IMR-90 (cell line): ENCODE results near the gene CYSRT1. TPM values are rescaled to one million over a fixed set of nuclear protein-coding genes. Genes with fewer than 3 reads are reported as not detected.

Experiments
- ATAC-seq: fragments of 200-7000 bp; cut with Tn5 transposase; 2 replicates; pipeline ENCODE4 v1.9.1; 2020; ENCODE audit warnings: low read depth, mild to moderate bottlenecking, moderate library complexity
- BruUV-seq: library from RNA; stranded (reverse); fragments of 400-500 nt; replicated peaks from 2 replicates; lab custom pipeline; 2021; lab: Mats Ljungman, UMichigan
- CTCF ChIA-PET: fragments of 300-600 bp; formaldehyde crosslinking; extraction: SDS; loops from one replicate; lab custom pipeline; 2021; ENCODE audit warnings: antibody characterized with exemption; lab: Yijun Ruan, JAX
- POLR2A ChIA-PET: fragments of 300-600 bp; sonication (Branson Sonifier 250); formaldehyde crosslinking; loops from one replicate; lab custom pipeline; 2022; ENCODE audit warnings: antibody characterized with exemption; ENCODE audit not compliant: unreplicated experiment; lab: Charles Lee
- DNase-seq: peaks from one replicate; pipeline ENCODE4 v3.0.0; 2013
- H2AFZ ChIP-seq: replicated peaks from 2 replicates; pipeline ENCODE3; 2013; ENCODE audit warnings: low read length, mild to moderate bottlenecking; ENCODE audit not compliant: poor library complexity
- H2AK5ac ChIP-seq: 2 replicates; pipeline ENCODE4 v1.6.1; 2013; ENCODE audit warnings: low read depth, low read length, inconsistent platforms
- H2AK9ac ChIP-seq: replicated peaks from 2 replicates; pipeline ENCODE3; 2013; ENCODE audit warnings: mild to moderate bottlenecking, low read depth, low read length, moderate library complexity; ENCODE audit not compliant: poor library complexity
- H2BK120ac ChIP-seq: 2 replicates; pipeline ENCODE4 v1.6.1; 2013; ENCODE audit warnings: low read depth, low read length, inconsistent platforms
- H2BK15ac ChIP-seq: 3 replicates; pipeline ENCODE4 v1.6.1; 2013; ENCODE audit warnings: low read depth, low read length, inconsistent platforms
- H2BK20ac ChIP-seq: 2 replicates; pipeline ENCODE4 v1.6.1; 2013; ENCODE audit warnings: low read depth, mild to moderate bottlenecking, inconsistent platforms, low read length, moderate library complexity
- H2BK5ac ChIP-seq: 2 replicates; pipeline ENCODE4 v1.6.1; 2013; ENCODE audit warnings: mild to moderate bottlenecking, low read depth, low read length, inconsistent platforms; ENCODE audit not compliant: poor library complexity, severe bottlenecking
- H3K14ac ChIP-seq: replicated peaks from 2 replicates; pipeline ENCODE4 v1.6.1; 2013; ENCODE audit warnings: low read depth, low read length, inconsistent platforms
- H3K18ac ChIP-seq: 2 replicates; pipeline ENCODE4 v1.6.1; 2013; ENCODE audit warnings: low read depth, low read length, control low read depth
- H3K23ac ChIP-seq: 2 replicates; pipeline ENCODE4 v1.6.1; 2013; ENCODE audit warnings: low read depth, low read length, inconsistent platforms
- H3K27ac ChIP-seq: 2 replicates; pipeline ENCODE4 v1.5.1; 2013; ENCODE audit warnings: mild to moderate bottlenecking, control low read depth, low read length; ENCODE audit not compliant: insufficient read depth
- H3K27me3 ChIP-seq: 2 replicates; pipeline ENCODE4 v1.6.1; 2013; ENCODE audit warnings: low read length; ENCODE audit not compliant: control insufficient read depth, insufficient read depth
- H3K36me3 ChIP-seq: 2 replicates; pipeline ENCODE4 v1.6.1; 2013; ENCODE audit warnings: low read length, mixed read lengths; ENCODE audit not compliant: control insufficient read depth, insufficient read depth
- H3K4ac ChIP-seq: 2 replicates; pipeline ENCODE4 v1.6.1; 2013; ENCODE audit warnings: low read depth, low read length, inconsistent platforms
- H3K4me1 ChIP-seq: 2 replicates; pipeline ENCODE4 v1.6.1; 2013; ENCODE audit warnings: low read length, mixed read lengths; ENCODE audit not compliant: control insufficient read depth, insufficient read depth
- H3K4me2 ChIP-seq: 2 replicates; pipeline ENCODE4 v1.6.1; 2013; ENCODE audit warnings: low read depth, mild to moderate bottlenecking, control low read depth, low read length, moderate library complexity
- H3K4me3 ChIP-seq: 2 replicates; pipeline ENCODE4 v1.5.1; 2013; ENCODE audit warnings: low read depth, mild to moderate bottlenecking, control low read depth, low read length, moderate library complexity; ENCODE audit not compliant: insufficient read depth
- H3K56ac ChIP-seq: 2 replicates; pipeline ENCODE4 v1.6.1; 2013; ENCODE audit warnings: low read length, inconsistent platforms; ENCODE audit not compliant: insufficient read depth; ENCODE audit errors: extremely low read depth
- H3K79me1 ChIP-seq, 2 experiments: 2 replicates each; pipeline ENCODE4 v1.6.1; 2013; ENCODE audit warnings: low read length in 2 of 2, inconsistent platforms in 1 of 2, low read depth in 1 of 2
- H3K9ac ChIP-seq: 2 replicates; pipeline ENCODE4 v1.6.1; 2013; ENCODE audit warnings: low read depth, low read length, control low read depth
- H3K9me1 ChIP-seq: 2 replicates; pipeline ENCODE4 v1.6.1; 2013; ENCODE audit warnings: low read length, inconsistent platforms; ENCODE audit not compliant: insufficient read depth
- H3K9me3 ChIP-seq: 2 replicates; pipeline ENCODE4 v1.6.1; 2013; ENCODE audit warnings: low read length; ENCODE audit not compliant: control insufficient read depth, insufficient read depth
- H4K20me1 ChIP-seq: 2 replicates; pipeline ENCODE4 v1.6.1; 2013; ENCODE audit warnings: low read length, inconsistent platforms; ENCODE audit not compliant: insufficient read depth
- H4K5ac ChIP-seq: 2 replicates; pipeline ENCODE4 v1.6.1; 2013; ENCODE audit warnings: mild to moderate bottlenecking, low read depth, low read length, control low read depth
- H4K8ac ChIP-seq, 2 experiments: 2 replicates each; pipeline ENCODE4 v1.6.1; 2013; ENCODE audit warnings: low read depth in 2 of 2, low read length in 2 of 2, control low read depth in 1 of 2, inconsistent platforms in 1 of 2
- H4K91ac ChIP-seq: 2 replicates; pipeline ENCODE4 v1.6.1; 2013; ENCODE audit warnings: low read depth, low read length, inconsistent platforms; ENCODE audit not compliant: insufficient read depth
- FOS ChIP-seq: fragments of 150-350 bp; IDR thresholded peaks from 2 replicates; pipeline ENCODE4 v1.6.1; 2016; ENCODE audit warnings: low read depth, low read length
- WGBS, 2 experiments: methylation state at CpG; one replicate each; pipeline versions ENCODE4 v1.1.5 to v1.1.7; 2013; ENCODE audit warnings: missing lambda C conversion rate in 2 of 2; ENCODE audit not compliant: insufficient read length in 1 of 2; ENCODE audit errors: extremely low coverage in 2 of 2; 5-methylcytosine and 5-hydroxymethylcytosine counted together
- dilution Hi-C: fragments of 300-500 bp; cut with HindIII; formaldehyde crosslinking; loops from one replicate; pipeline ENCODE4 v1.14.3; 2018; ENCODE audit warnings: low sequenced_read_pairs; ENCODE audit not compliant: unreplicated experiment
- in situ Hi-C: fragments of 300-500 bp; cut with MboI; formaldehyde crosslinking; loops from 3 replicates; pipeline ENCODE4 v1.14.3; 2019; ENCODE audit warnings: low sequenced_read_pairs, inconsistent platforms, mixed read lengths
- intact Hi-C: fragments of 100-400 bp; cut with micrococcal nuclease; formaldehyde crosslinking; loops from 2 replicates; pipeline ENCODE4 v1.10.0; 2022
- polyA plus RNA-seq, 3 experiments: library from polyadenylated mRNA; depleted of rRNA; stranded (reverse); fragments of >200 nt; gene quantifications; 2 replicates each; pipeline ENCODE4 v1.2.3, GENCODE V29; 2012; ENCODE audit warnings: low replicate concordance in 1 of 3
- total RNA-seq: library from RNA; depleted of rRNA; stranded (reverse); fragments of >200 nt; gene quantifications from 2 replicates; pipeline ENCODE4 v1.2.3, GENCODE V29; 2012

The CYSRT1 gene
- total and polyA plus RNA-seq, 2 of the 4 experiments (the other 2 are of a cell fraction) = 0.18 to 0.84 TPM

DNA sequence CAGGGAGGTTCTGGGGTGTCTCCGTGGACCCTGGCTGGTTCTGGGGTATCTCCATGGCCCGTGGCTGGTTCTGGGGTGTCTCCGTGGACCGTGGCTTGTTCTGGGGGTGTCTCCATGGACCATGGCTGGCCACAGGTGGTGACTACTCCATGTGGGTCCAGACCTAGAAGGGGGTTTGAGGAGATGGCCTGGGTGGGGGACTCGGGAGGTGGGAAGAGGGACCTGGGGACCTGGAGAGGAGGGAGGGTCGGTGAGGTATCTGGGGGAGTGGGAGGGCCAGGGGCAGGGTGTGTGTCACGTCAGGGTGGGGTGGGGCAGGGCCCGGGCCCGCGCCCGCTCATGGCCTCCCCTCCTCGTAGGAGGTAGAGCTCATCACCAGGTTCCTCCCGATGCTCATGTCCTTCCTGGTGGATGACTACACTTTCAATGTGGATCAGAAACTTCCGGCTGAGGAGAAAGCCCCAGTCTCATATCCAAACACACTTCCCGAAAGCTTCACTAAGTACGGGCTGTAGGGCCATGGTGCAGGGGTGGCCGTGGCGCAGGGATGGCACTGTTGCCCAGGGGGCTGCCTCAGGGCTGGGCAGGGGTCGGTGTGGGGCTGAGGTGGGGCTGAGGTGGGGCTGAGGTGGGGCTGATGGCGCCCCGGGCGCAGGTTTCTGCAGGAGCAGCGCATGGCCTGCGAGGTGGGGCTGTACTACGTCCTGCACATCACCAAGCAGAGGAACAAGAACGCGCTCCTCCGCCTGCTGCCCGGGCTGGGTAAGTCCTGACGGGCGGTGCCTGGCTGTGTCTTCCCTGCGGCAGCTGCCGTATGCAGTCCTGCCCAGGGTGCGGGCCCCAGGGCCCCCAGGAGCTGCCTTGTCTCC lies 41.8 kb downstream of the CYSRT1 start:
- Histone ChIP-seq H3K9me3 (no peaks in the 10 kb centered on the region), H3K27ac (no peak overlapping the region), H3K56ac (no peak overlapping the region), H4K8ac (no peak overlapping the region), H3K36me3 (peaks cover 54% of the 10 kb centered on the region), H2BK15ac (no peak overlapping the region), H4K5ac (no peak overlapping the region), H3K27me3 (no peaks in the 10 kb centered on the region), H3K14ac (no peak overlapping the region), H4K91ac (no peak overlapping the region), H3K4me2 (no peak overlapping the region), H3K4me1 (peaks cover 12% of the 10 kb centered on the region), H2BK5ac (no peak overlapping the region), H2AFZ (no peak overlapping the region), H3K9ac (no peak overlapping the region), H3K79me1 (peaks cover 13 to 59% of the 10 kb centered on the region in 2 experiments; a peak in 3 of 4 replicates), H4K20me1 (peaks cover 31% of the 10 kb centered on the region), H3K4me3 (no peak overlapping the region), H2AK5ac (no peak overlapping the region), H3K4ac (no peak overlapping the region), H3K9me1 (peaks cover 14% of the 10 kb centered on the region), H2BK120ac (no peak overlapping the region), H2AK9ac (no peak overlapping the region), H3K23ac (no peak overlapping the region), H3K18ac (no peak overlapping the region), H2BK20ac (no peak overlapping the region)
- in situ Hi-C loops (no loop called here), intact Hi-C loops (no loop called here), dilution Hi-C loops (no loop called here)
- no peak for DNase-seq
- ChIA-PET CTCF (interaction anchor here (0.6 kb wide), 1 partner anchor 452 kb away, joined by 4 read pairs; no protein-coding TSS in a partner anchor), POLR2A (interaction anchor here (0.6 kb wide), 1 partner anchor 10 kb away, joined by 5 read pairs; no protein-coding TSS in a partner anchor)
- TF ChIP-seq FOS = no peak
- 94% methylated on average over 14 of the region's 34 CpGs; no CpG with 5 or more reads in 1 of the 2 experiments for whole genome bisulfite sequencing, 2 experiments
- BruUV-seq = no TSS peak
- no peak for ATAC-seq
